Measurements from ENCODE around the gene AMDHD2.

AMDHD2 gene

GRCh38 chr16:2483939-2484897, 36.0 kb upstream of the AMDHD2 start:
- no peaks in the 10 kb centered on the region for H3K27me3 ChIP-seq (ENCODE audit: low read depth, low read length)
- H3K36me3 ChIP-seq (ENCODE audit: control insufficient read depth in 1 of 2, insufficient read depth in 2 of 2, low read length in 2 of 2): no peaks in the 10 kb centered on the region
- H3K9me3 ChIP-seq (ENCODE audit: control insufficient read depth in 1 of 2, low read length in 2 of 2): no peaks in the 10 kb centered on the region
- H3K4me1 ChIP-seq (ENCODE audit: control insufficient read depth in 1 of 2, insufficient read depth in 2 of 2, low read length in 2 of 2): peaks cover 6 to 15% of the 10 kb centered on the region in 2 donors
- H3K4me3 ChIP-seq (ENCODE audit: low read depth in 1 of 2, low read length in 2 of 2): no peak overlapping the region
- H3K27ac ChIP-seq (ENCODE audit: low read length): no peak overlapping the region

GRCh38 chr16:2484898-2485508, 35.2 kb upstream of the AMDHD2 start:
- H3K27ac ChIP-seq (ENCODE audit: low read length): no peak overlapping the region
- peaks cover 6 to 15% of the 10 kb centered on the region in 2 donors for H3K4me1 ChIP-seq (ENCODE audit: control insufficient read depth in 1 of 2, insufficient read depth in 2 of 2, low read length in 2 of 2)
- no peaks in the 10 kb centered on the region for H3K27me3 ChIP-seq (ENCODE audit: low read depth, low read length)
- no peaks in the 10 kb centered on the region for H3K9me3 ChIP-seq (ENCODE audit: control insufficient read depth in 1 of 2, low read length in 2 of 2)
- peaks cover 0 to 5% of the 10 kb centered on the region in 2 donors for H3K36me3 ChIP-seq (ENCODE audit: control insufficient read depth in 1 of 2, insufficient read depth in 2 of 2, low read length in 2 of 2)
- H3K4me3 ChIP-seq (ENCODE audit: low read depth in 1 of 2, low read length in 2 of 2): no peak overlapping the region

GRCh38 chr16:2485811-2486507, 34.2 kb upstream of the AMDHD2 start:
- H3K4me1 ChIP-seq (ENCODE audit: control insufficient read depth in 1 of 2, insufficient read depth in 2 of 2, low read length in 2 of 2): peaks cover 6 to 15% of the 10 kb centered on the region in 2 donors
- no peaks in the 10 kb centered on the region for H3K27me3 ChIP-seq (ENCODE audit: low read depth, low read length)
- peaks cover 0 to 12% of the 10 kb centered on the region in 2 donors for H3K36me3 ChIP-seq (ENCODE audit: control insufficient read depth in 1 of 2, insufficient read depth in 2 of 2, low read length in 2 of 2)
- no peak overlapping the region for H3K27ac ChIP-seq (ENCODE audit: low read length)
- H3K4me3 ChIP-seq (ENCODE audit: low read depth in 1 of 2, low read length in 2 of 2): no peak overlapping the region
- no peaks in the 10 kb centered on the region for H3K9me3 ChIP-seq (ENCODE audit: control insufficient read depth in 1 of 2, low read length in 2 of 2)

- Histone ChIP-seq H3K36me3 (ENCODE audit: control insufficient read depth in 1 of 2, insufficient read depth in 2 of 2, low read length in 2 of 2) (peaks cover 0 to 12% of the 10 kb centered on the region in 2 donors), H3K27ac (ENCODE audit: low read length) (no peak overlapping the region), H3K4me1 (ENCODE audit: control insufficient read depth in 1 of 2, insufficient read depth in 2 of 2, low read length in 2 of 2) (peaks cover 6 to 15% of the 10 kb centered on the region in 2 donors), H3K9me3 (ENCODE audit: control insufficient read depth in 1 of 2, low read length in 2 of 2) (no peaks in the 10 kb centered on the region), H3K4me3 (ENCODE audit: low read depth in 1 of 2, low read length in 2 of 2) (no peak overlapping the region), H3K27me3 (ENCODE audit: low read depth, low read length) (no peaks in the 10 kb centered on the region)
These were observed 33.3 kb upstream of the AMDHD2 start for GRCh38 chr16:2486645-2487516.

- peaks cover 0 to 12% of the 10 kb centered on the region in 2 donors for H3K36me3 ChIP-seq (ENCODE audit: control insufficient read depth in 1 of 2, insufficient read depth in 2 of 2, low read length in 2 of 2)
- no peak overlapping the region for H3K27ac ChIP-seq (ENCODE audit: low read length)
- H3K4me3 ChIP-seq (ENCODE audit: low read depth in 1 of 2, low read length in 2 of 2): no peak overlapping the region
- H3K9me3 ChIP-seq (ENCODE audit: control insufficient read depth in 1 of 2, low read length in 2 of 2): no peaks in the 10 kb centered on the region
- H3K27me3 ChIP-seq (ENCODE audit: low read depth, low read length): no peaks in the 10 kb centered on the region
- peaks cover 4 to 11% of the 10 kb centered on the region in 2 donors for H3K4me1 ChIP-seq (ENCODE audit: control insufficient read depth in 1 of 2, insufficient read depth in 2 of 2, low read length in 2 of 2)
These were observed 32.7 kb upstream of the AMDHD2 start for GRCh38 chr16:2487517-2487842.

- Histone ChIP-seq H3K4me3 (ENCODE audit: low read depth in 1 of 2, low read length in 2 of 2) (no peak overlapping the region), H3K9me3 (ENCODE audit: control insufficient read depth in 1 of 2, low read length in 2 of 2) (no peaks in the 10 kb centered on the region), H3K27me3 (ENCODE audit: low read depth, low read length) (no peaks in the 10 kb centered on the region), H3K36me3 (ENCODE audit: control insufficient read depth in 1 of 2, insufficient read depth in 2 of 2, low read length in 2 of 2) (peaks cover 0 to 12% of the 10 kb centered on the region in 2 donors), H3K4me1 (ENCODE audit: control insufficient read depth in 1 of 2, insufficient read depth in 2 of 2, low read length in 2 of 2) (peaks cover 4 to 6% of the 10 kb centered on the region in 2 donors), H3K27ac (ENCODE audit: low read length) (no peak overlapping the region)
These were observed 32.2 kb upstream of the AMDHD2 start for GRCh38 chr16:2487903-2488531.

- Histone ChIP-seq H3K4me3 (ENCODE audit: low read depth in 1 of 2, low read length in 2 of 2) (no peak overlapping the region), H3K4me1 (ENCODE audit: control insufficient read depth in 1 of 2, insufficient read depth in 2 of 2, low read length in 2 of 2) (no peaks in the 10 kb centered on the region), H3K36me3 (ENCODE audit: control insufficient read depth in 1 of 2, insufficient read depth in 2 of 2, low read length in 2 of 2) (peaks cover 0 to 12% of the 10 kb centered on the region in 2 donors), H3K27me3 (ENCODE audit: low read depth, low read length) (no peaks in the 10 kb centered on the region), H3K27ac (ENCODE audit: low read length) (no peak overlapping the region), H3K9me3 (ENCODE audit: control insufficient read depth in 1 of 2, low read length in 2 of 2) (no peaks in the 10 kb centered on the region)
These were observed 30.6 kb upstream of the AMDHD2 start for GRCh38 chr16:2489581-2489980.

- Histone ChIP-seq H3K27ac (ENCODE audit: low read length) (no peak overlapping the region), H3K36me3 (ENCODE audit: control insufficient read depth in 1 of 2, insufficient read depth in 2 of 2, low read length in 2 of 2) (peaks cover 0 to 12% of the 10 kb centered on the region in 2 donors), H3K9me3 (ENCODE audit: control insufficient read depth in 1 of 2, low read length in 2 of 2) (no peaks in the 10 kb centered on the region), H3K27me3 (ENCODE audit: low read depth, low read length) (no peaks in the 10 kb centered on the region), H3K4me1 (ENCODE audit: control insufficient read depth in 1 of 2, insufficient read depth in 2 of 2, low read length in 2 of 2) (no peaks in the 10 kb centered on the region), H3K4me3 (ENCODE audit: low read depth in 1 of 2, low read length in 2 of 2) (no peak overlapping the region)
These were observed 29.7 kb upstream of the AMDHD2 start for GRCh38 chr16:2490190-2491105.

GRCh38 chr16:2492292-2492691, 27.9 kb upstream of the AMDHD2 start:
- H3K9me3 ChIP-seq (ENCODE audit: control insufficient read depth in 1 of 2, low read length in 2 of 2): no peaks in the 10 kb centered on the region
- H3K27me3 ChIP-seq (ENCODE audit: low read depth, low read length): no peaks in the 10 kb centered on the region
- peaks cover 3 to 26% of the 10 kb centered on the region in 2 donors for H3K36me3 ChIP-seq (ENCODE audit: control insufficient read depth in 1 of 2, insufficient read depth in 2 of 2, low read length in 2 of 2)
- H3K4me3 ChIP-seq (ENCODE audit: low read depth in 1 of 2, low read length in 2 of 2): no peak overlapping the region
- H3K4me1 ChIP-seq (ENCODE audit: control insufficient read depth in 1 of 2, insufficient read depth in 2 of 2, low read length in 2 of 2): peaks cover 0 to 8% of the 10 kb centered on the region in 2 donors
- H3K27ac ChIP-seq (ENCODE audit: low read length): no peak overlapping the region

GRCh38 chr16:2493605-2494004, 26.6 kb upstream of the AMDHD2 start:
- H3K36me3 ChIP-seq (ENCODE audit: control insufficient read depth in 1 of 2, insufficient read depth in 2 of 2, low read length in 2 of 2): peaks cover 3 to 34% of the 10 kb centered on the region in 2 donors
- no peak overlapping the region for H3K27ac ChIP-seq (ENCODE audit: low read length)
- no peaks in the 10 kb centered on the region for H3K9me3 ChIP-seq (ENCODE audit: control insufficient read depth in 1 of 2, low read length in 2 of 2)
- H3K4me3 ChIP-seq (ENCODE audit: low read depth in 1 of 2, low read length in 2 of 2): no peak overlapping the region
- H3K4me1 ChIP-seq (ENCODE audit: control insufficient read depth in 1 of 2, insufficient read depth in 2 of 2, low read length in 2 of 2): peaks cover 0 to 21% of the 10 kb centered on the region in 2 donors
- no peaks in the 10 kb centered on the region for H3K27me3 ChIP-seq (ENCODE audit: low read depth, low read length)
